Measurements from ENCODE around the gene C22orf15. TPM values are rescaled to one million over a fixed set of nuclear protein-coding genes. Genes with fewer than 3 reads are reported as not detected.

The C22orf15 gene
- total RNA-seq, 1 experiment from 2014 or later, result 0.81 TPM

DNA sequence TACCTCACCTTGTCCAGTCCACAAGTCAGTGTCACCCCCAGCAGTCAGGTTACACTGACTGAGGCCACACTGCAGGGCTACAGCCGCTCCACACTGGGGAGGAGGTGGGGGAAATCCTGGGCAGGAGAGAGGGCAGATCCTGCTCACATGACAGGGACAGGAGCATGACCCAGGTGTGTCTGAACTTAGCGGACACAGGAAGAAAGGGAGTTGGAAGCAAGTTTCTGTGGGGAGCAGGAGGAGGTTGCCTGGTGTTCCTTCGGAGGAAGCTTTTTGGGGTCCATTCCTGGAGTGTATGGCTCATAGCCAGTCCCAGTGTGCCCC is 15.7 kb downstream of the C22orf15 start:
- no peaks in the 10 kb centered on the region for H3K23me2 ChIP-seq (ENCODE audit: insufficient read length, low read depth, low read length, poor library complexity, severe bottlenecking)
- peaks cover 6 to 19% of the 10 kb centered on the region in 2 experiments for H3K4me1 Mint-ChIP-seq
- H4K20me1 ChIP-seq (ENCODE audit: control insufficient read depth, insufficient read depth, insufficient read length), result no peaks in the 10 kb centered on the region
- no peaks in the 10 kb centered on the region; the same call in 1 of the 2 replicates for H3K4me1 ChIP-seq (ENCODE audit: insufficient read depth, low read length)
- no peak overlapping the region for H3K56ac ChIP-seq (ENCODE audit: insufficient read length, low read depth, low read length)
- no peak overlapping the region for H3K18ac ChIP-seq (ENCODE audit: insufficient read length, low read depth, low read length)
- H3K27me3 Mint-ChIP-seq (ENCODE audit: low read depth), result peaks cover 31% of the 10 kb centered on the region
- no peak overlapping the region for H2AK5ac ChIP-seq (ENCODE audit: insufficient read length, low read length)
- DNase-seq, result no peak
- H3K4me3 Mint-ChIP-seq, result no peak overlapping the region
- no peak overlapping the region for H3K4ac ChIP-seq (ENCODE audit: low read depth, low read length)
- H3K79me2 ChIP-seq (ENCODE audit: insufficient read depth, low read length), result no peaks in the 10 kb centered on the region
- H3K9ac ChIP-seq (ENCODE audit: extremely low read depth, insufficient read length, low read length), result no peak overlapping the region
- H2BK5ac ChIP-seq (ENCODE audit: insufficient read length, low read length), result no peak overlapping the region
- H3K23ac ChIP-seq (ENCODE audit: insufficient read length, low read depth, low read length), result no peak overlapping the region
- H3K4me2 ChIP-seq (ENCODE audit: insufficient read depth, insufficient read length, low read length), result no peak overlapping the region
- no peak overlapping the region for H3K27ac ChIP-seq (ENCODE audit: insufficient read length, low read depth, low read length)
- no peaks in the 10 kb centered on the region for H3K79me1 ChIP-seq (ENCODE audit: insufficient read depth, low read depth, low read length, poor library complexity, severe bottlenecking)
- H3K9me3 ChIP-seq (ENCODE audit: control insufficient read depth, low read depth, low read length), result no peaks in the 10 kb centered on the region
- H2BK20ac ChIP-seq (ENCODE audit: low read depth, low read length, poor library complexity, severe bottlenecking), result no peak overlapping the region
- H2BK12ac ChIP-seq (ENCODE audit: insufficient read length, low read depth, low read length), result no peak overlapping the region
- H3K27me3 ChIP-seq (ENCODE audit: insufficient read depth, low read length), result peaks cover 5% of the 10 kb centered on the region; the same call in 1 of the 2 replicates
- H2AFZ ChIP-seq (ENCODE audit: low read length), result no peak overlapping the region
- no peak overlapping the region for H3T11ph ChIP-seq (ENCODE audit: low read length)
- TF ChIP-seq CTCF (conservative IDR thresholded peaks at IDR 0.05), result no peak
- no peak overlapping the region for H4K91ac ChIP-seq (ENCODE audit: insufficient read length, low read depth, low read length)
- 0 out of 7 replicates have a peak overlapping the region, but pooled peaks of 1 of the 3 experiments have one; percentile 34 for H3K27ac Mint-ChIP-seq
- no peaks in the 10 kb centered on the region for H3K36me3 Mint-ChIP-seq (ENCODE audit: insufficient read depth in 1 of 3, low read depth in 3 of 3)
- no CpG with 5 or more reads among the region's 3 CpGs for WGBS (ENCODE audit: extremely low coverage, insufficient read length, low lambda C conversion rate)
- no peak overlapping the region for H2BK15ac ChIP-seq (ENCODE audit: low read depth, low read length)
- no peak overlapping the region; the same call in 1 of the 2 replicates for H3K14ac ChIP-seq (ENCODE audit: insufficient read depth, low read length)
- no peaks in the 10 kb centered on the region for H3K9me3 Mint-ChIP-seq
- no peak overlapping the region for H4K5ac ChIP-seq (ENCODE audit: insufficient read length, low read depth, low read length)
- H4K8ac ChIP-seq (replicated peaks; ENCODE audit: insufficient read length, low read depth, low read length), result no peak overlapping the region
- H2BK120ac ChIP-seq (ENCODE audit: low read depth, low read length, poor library complexity, severe bottlenecking), result no peak overlapping the region
